ENCODE results near the gene KIAA0513.

KIAA0513 gene

GRCh38 chr16:85066346-85066885, 38.8 kb downstream of the KIAA0513 start:
- in situ Hi-C loops (cut with MboI; ENCODE audit: low sequenced_read_pairs): no loop called here

DNA sequence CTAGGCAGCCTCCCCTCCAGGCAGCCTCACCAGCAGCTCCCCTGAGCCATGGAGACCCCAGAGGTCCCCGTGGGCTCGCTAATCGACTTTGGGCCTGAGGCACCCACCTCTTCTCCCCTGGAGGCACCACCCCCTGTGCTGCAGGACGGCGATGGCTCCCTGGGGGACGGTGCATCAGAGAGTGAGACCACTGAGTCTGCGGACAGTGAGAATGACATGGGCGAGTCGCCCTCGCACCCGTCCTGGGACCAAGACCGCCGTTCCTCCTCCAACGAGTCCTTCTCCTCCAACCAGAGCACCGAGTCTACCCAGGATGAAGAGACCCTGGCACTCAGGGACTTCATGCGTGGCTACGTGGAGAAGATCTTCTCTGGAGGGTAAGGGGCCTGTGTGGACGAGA, 39.4 kb downstream of the KIAA0513 start:
- in situ Hi-C loops (cut with MboI; ENCODE audit: low sequenced_read_pairs): no loop called here

DNA sequence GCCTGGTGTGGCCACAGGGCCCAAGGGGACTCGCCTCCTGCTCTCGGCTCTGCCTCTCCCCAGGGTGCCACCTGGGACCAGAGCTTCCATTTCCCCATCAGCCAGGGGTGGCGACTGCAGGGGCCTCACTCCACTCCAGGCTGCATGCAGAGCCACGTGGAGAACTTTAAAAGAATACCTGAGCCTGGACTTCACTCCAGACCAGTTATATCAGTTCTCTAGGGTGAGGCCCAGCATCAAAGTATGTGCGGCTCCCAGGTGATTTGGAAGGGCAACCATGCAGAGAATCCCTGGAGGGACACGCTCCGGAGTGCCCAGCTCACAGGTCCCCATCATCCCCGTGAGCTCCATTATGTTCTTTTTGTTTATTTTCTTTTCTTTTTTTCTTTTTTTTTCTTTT, 39.8 kb downstream of the KIAA0513 start:
- in situ Hi-C loops (cut with MboI; ENCODE audit: low sequenced_read_pairs): no loop called here

DNA sequence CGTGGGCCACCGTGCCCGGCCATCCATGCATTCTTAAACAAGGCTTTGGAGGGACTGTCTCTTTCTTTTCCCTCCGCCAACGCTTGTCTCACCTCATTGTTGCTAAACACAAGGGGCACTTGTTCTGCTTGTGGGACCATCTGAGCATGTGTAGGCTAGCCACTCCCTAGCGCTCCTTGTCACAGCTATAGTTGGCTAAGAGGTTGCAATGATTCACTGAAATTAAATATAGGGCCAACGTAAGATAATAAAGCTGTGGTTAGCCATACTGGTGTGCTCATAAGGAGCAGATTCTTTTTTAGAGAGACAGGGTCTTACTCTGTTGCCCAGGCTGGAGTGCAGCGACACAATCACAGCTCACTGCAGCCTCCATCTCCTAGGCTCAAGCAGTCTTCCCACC, 41.2 kb downstream of the KIAA0513 start:
- in situ Hi-C loops (cut with MboI; ENCODE audit: low sequenced_read_pairs): no loop called here

DNA sequence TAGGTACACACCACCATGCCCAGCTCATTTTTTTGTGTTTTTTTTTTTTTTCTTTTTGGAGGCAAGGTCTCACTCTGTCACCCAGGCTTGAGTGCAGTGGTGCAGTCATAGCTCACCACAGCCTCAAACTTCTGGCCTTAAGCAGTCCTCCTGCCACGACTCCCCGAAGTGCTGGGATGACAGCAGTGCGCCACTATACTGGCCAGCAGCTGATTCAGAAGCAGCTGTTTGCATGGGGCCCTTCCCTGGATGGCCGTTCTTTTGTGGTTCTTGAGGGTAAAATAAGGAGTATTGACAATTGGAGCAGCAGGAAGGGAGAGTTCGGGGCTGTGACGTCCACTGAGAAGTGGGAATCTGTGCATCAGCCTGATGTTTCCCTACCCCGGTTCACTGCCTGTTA, 41.6 kb downstream of the KIAA0513 start:
- in situ Hi-C loops (cut with MboI; ENCODE audit: low sequenced_read_pairs): no loop called here

DNA sequence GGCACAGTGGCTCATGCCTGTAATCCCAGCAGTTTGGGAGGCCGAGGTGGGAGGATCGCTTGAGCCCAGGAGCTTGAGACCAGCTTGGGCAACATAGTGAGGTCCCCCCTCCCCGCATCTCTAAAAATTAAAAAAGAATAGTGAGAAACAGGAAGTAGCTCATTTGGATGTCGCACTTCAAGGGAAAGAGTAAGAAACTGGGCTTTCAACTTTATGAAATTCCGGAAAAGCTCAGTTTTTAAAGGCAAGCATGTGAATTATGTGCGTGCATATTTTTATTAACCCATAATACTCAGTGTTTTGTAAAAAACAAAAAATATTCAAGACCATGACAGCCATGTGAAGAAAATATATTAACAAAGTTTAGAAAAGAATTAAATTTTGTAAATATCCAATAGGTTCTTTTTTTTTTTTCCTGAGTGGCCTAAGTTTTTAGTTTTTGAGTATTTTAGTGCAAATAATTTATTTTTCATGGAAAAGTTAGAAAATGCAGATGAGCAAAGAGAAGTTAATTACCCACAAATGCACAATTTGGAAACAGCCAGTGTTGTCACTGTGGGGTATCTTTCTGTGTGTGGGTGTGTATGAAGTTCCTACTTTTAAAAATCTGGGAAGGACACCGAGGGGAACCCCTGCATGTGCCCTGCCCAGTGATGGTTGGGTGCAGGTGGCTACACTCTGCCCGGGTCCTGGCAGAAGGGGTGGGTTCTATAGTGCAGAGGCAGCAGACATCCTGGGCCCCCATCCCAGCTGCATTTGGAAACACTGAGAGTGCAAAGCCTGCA, 44.7 kb downstream of the KIAA0513 start:
- in situ Hi-C loops (cut with MboI; ENCODE audit: low sequenced_read_pairs): no loop called here

GRCh38 chr16:85072947-85073346, 45.4 kb downstream of the KIAA0513 start:
- in situ Hi-C loops (cut with MboI; ENCODE audit: low sequenced_read_pairs): no loop called here

GRCh38 chr16:85074225-85074914, 46.8 kb downstream of the KIAA0513 start:
- in situ Hi-C loops (cut with MboI; ENCODE audit: low sequenced_read_pairs): no loop called here

DNA sequence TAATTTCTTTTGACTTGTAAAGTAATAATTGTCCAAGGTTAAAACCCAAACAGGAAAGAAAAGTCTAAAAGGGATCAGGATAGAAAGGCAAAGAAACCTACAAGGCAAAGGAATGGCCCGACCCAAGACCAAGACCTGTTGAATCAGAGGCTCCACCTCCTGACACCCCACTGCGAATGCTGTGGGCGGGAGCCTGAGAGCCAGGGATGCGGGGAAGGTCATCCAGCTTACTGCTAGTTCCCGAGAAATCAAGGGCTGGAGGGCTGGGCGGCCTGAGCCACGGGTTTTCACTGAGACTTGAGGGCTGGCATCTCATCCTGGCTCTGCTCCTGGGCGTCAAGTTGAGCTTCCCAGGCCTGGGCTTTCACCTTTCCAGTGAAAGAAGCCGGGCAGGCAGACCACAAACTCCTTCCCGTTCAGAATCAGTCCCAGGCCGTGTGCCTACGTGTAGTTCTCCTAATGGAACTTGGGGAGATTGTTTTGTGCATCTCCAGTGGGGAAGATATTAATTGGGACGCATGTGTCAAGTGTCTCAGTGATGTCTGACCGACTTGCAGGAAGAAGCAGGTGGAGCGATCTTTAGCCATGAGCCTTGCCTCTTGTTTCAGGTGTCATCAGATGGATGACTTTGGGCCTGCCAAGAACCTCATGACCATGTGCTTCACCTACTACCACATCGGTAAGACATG, 47.8 kb downstream of the KIAA0513 start:
- in situ Hi-C loops (cut with MboI; ENCODE audit: low sequenced_read_pairs): no loop called here

GRCh38 chr16:85077039-85077438, 49.4 kb downstream of the KIAA0513 start:
- in situ Hi-C loops (cut with MboI; ENCODE audit: low sequenced_read_pairs): no loop called here

DNA sequence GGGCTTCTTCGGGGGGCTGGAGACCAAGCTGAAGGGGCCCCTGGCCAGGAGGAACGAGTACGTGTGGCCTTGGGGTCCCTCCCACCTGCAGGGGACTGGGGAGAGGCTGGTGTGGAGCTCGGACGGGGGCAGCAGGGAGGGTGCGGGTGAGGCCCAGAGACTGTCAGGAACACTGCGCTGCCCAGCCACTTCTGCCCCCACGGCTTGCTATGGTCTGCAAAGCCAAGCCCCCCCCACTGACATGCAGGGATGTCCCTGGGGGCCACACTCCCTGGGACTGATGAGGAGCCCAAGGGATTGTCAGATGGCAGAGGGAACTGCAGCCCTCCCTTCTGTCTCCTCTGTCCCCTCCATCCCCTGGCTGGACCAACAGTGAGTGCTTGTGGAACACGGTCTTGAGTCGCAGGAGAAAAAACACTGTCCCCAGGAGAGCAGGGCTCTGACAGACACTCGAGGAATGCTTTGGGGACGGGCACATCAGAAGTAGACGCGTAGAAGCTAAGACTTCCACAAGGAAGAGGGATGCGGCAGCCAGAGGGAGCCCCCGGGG, 50.1 kb downstream of the KIAA0513 start:
- in situ Hi-C loops (cut with MboI; ENCODE audit: low sequenced_read_pairs): no loop called here

DNA sequence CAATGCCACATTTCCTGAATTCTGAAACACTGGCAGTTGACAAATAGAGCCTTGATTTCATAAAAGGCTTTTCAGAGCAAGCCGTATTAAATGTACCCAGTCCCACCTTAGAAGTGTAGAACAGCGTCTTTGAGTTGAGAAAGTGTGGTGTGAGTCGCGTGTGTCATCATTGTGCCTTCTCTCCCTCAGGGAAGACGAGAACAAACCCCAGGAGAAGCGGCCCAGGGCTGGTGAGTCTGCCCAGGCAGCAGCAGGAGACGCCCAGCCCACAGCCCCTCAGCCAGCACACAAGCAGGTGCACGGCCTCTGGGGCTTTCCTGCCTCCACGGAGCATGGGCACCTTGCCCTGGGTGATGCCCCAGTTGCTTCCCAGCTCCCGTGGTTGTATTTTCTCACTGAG, 50.6 kb downstream of the KIAA0513 start:
- in situ Hi-C loops (cut with MboI; ENCODE audit: low sequenced_read_pairs): no loop called here

DNA sequence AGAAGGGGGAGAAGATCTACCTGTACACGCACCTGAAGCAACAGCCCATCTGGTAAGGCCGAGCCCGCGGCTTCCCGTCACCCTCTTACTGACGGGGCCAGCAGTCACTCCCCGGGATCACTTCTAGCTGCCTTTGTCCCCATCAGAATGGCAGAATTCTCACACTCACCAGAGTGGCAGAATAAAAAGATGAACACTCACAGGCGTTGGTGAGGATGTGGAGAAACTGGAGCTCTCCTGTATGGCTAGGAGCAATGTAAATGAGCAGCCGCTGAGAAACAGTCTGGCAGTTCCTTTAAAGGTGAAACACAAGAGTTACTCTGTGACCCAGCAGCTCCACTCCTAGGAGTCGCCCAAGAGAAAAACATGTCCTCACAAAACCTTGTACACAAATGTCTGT, 51.4 kb downstream of the KIAA0513 start:
- in situ Hi-C loops (cut with MboI; ENCODE audit: low sequenced_read_pairs): no loop called here

DNA sequence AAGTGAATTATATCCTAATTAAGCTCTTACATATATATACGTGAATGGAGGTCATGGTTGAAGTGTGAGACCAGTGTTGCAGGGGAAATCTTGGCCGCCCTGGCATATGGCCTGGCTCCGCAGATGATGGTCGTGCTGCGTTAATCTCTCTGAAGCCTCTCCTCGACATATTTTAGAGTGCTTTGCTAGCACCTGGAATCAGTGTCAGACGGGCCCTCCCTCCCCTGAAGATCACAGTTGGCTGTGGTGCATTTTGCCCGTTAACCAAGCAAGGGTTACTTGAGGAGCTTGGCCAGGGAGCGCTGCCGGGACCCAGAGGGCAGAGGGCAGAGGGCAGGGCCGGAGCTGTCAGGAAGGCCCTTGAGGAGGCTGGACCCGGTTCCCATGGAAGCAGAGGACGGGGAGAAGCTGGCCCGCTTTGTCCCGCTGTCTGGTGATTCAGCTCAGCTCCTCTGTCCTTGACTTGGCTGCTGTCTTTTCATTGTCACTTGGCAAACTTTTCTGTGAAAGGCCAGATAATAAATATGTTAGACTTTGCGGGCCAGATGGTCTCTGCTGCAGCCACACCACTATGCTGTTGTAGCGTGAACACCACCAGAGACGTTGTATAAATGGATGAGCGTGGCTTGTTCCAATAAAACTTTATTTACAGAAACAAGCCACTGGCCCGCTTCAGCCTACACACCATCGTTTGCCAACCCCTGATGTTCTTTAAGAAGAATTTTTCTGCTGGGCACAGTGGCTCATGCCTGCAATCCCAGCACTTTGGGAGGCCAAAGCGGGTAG, 52.4 kb downstream of the KIAA0513 start:
- in situ Hi-C loops (cut with MboI; ENCODE audit: low sequenced_read_pairs): loop anchor here (10.0 kb wide), 1 partner anchor 95 kb away; no protein-coding TSS in a partner anchor

DNA sequence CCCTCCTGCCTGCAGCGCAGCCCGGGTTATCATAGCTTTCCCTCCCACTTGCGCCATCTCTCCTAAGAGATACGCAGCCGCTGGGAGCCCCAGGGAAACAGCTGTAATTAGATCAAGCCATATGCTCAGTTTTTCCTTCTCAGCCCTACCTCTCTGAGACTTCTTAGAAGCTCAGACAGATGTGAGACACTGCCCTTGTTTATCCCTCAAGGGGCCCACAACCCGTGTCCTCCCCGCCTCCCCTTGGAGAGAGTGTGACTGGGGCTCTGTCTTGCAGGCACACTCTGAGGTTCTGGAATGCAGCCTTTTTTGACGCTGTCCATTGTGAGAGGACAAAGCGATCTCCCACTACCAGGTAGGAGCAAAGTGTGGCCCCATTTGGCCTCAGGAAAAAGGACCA, 53.4 kb downstream of the KIAA0513 start:
- in situ Hi-C loops (cut with MboI; ENCODE audit: low sequenced_read_pairs): loop anchor here (10.0 kb wide), 1 partner anchor 96 kb away; no protein-coding TSS in a partner anchor

DNA sequence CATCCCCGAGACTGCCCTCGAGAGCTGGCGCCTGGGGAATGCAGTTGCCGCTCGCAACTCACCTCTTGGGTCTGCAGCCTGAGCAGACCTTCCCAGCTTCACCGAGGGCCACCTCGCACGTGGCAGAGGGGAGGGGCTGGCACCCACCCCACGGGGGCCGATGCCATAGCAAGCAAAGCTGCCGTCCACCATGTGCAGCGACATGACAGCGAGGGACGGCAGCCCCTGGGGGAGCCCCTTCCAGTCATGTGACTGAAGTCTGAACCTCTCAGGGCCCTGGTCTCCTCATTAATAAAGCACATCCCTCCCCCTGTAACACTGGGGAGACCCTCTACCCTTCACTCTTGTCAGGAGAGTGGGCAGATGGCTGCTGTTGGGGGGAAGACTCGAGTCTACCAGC, 54.2 kb downstream of the KIAA0513 start:
- in situ Hi-C loops (cut with MboI; ENCODE audit: low sequenced_read_pairs): loop anchor here (10.0 kb wide), 1 partner anchor 97 kb away; no protein-coding TSS in a partner anchor

GRCh38 chr16:85082173-85083050, 54.8 kb downstream of the KIAA0513 start:
- in situ Hi-C loops (cut with MboI; ENCODE audit: low sequenced_read_pairs): loop anchor here (10.0 kb wide), 1 partner anchor 98 kb away; no protein-coding TSS in a partner anchor

- in situ Hi-C loops (cut with MboI; ENCODE audit: low sequenced_read_pairs): loop anchor here (10.0 kb wide), 1 partner anchor 98 kb away; no protein-coding TSS in a partner anchor
These were observed 55.5 kb downstream of the KIAA0513 start for GRCh38 chr16:85083051-85083639.

All from HL-60/S4 (cell line).